HG03457 (cell line): ENCODE results near the gene PMS1.
"Not testable (repeated sequence)": the region's sequence is repeated elsewhere in the genome, so short reads cannot be mapped to it uniquely, and the experiment has no call there.

Experiments used
- ATAC-seq: cut with Tn5 transposase; IDR thresholded peaks from one replicate; pipeline ENCODE4 v1.9.1; 2021; ENCODE audit warnings: moderate number of reproducible peaks; ENCODE audit not compliant: unreplicated experiment

Gene PMS1

GRCh38 chr2:189803431-189803830 is 19.2 kb downstream of the PMS1 start:
- no peak for ATAC-seq

- ATAC-seq: no peak
Measured at GRCh38 chr2:189818249-189819038, 34.2 kb downstream of the PMS1 start.

DNA sequence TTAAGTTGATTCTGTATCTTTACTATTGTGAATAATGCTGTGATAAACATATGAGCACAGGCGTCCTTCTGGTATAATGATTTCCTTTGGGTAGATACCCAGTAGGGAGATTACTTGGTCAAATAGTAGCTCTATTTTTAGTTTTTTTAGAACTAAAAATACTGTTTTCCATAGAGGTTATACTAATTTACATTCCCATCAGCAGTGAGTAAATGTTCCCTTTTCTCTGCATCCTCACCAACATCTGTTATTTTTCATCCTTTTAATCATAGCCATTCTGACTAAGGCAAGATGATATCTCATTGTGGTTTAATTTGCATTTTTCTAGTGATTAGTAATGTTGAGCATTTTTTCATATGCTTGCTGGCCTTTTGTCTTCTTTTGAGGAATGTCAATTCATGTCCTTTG is 35.1 kb downstream of the PMS1 start:
- no peak for ATAC-seq

DNA sequence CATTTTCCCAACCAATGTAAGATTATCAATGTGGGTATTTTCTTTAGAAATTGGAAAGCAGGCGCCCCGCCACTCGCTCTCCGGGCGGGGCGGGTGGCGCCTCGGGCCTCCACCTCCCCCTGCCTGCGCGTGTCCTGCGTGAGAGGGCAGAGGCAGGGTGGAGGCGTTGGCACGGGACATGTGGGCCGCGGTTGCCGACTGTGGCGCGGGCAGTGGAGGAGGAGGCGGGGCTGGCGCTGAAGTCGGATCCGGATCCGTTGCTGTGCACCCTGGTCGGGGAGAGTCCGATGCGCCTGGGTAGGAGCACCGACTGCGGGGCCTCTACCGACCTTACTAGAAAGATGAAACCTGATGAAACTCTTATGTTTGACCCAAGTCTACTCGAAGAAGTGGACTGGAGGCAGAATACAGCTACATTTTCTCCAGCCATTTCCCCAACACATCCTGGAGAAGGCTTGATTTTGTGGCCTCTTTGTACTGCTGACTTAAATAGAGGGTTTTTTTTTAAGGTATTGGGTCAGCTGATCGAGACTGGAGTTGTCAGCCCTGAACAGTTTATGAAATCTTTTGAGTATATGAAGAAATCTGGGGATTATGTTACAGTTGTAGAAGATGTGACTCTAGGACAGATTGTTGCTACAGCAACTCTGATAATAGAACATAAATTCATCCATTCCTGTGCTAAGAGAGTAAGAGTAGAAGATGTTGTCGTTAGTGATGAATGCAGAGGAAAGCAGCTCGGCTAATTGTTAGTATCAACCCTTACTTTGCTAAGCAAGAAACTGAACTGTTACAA is 37.9 kb downstream of the PMS1 start:
- no peak for ATAC-seq

DNA sequence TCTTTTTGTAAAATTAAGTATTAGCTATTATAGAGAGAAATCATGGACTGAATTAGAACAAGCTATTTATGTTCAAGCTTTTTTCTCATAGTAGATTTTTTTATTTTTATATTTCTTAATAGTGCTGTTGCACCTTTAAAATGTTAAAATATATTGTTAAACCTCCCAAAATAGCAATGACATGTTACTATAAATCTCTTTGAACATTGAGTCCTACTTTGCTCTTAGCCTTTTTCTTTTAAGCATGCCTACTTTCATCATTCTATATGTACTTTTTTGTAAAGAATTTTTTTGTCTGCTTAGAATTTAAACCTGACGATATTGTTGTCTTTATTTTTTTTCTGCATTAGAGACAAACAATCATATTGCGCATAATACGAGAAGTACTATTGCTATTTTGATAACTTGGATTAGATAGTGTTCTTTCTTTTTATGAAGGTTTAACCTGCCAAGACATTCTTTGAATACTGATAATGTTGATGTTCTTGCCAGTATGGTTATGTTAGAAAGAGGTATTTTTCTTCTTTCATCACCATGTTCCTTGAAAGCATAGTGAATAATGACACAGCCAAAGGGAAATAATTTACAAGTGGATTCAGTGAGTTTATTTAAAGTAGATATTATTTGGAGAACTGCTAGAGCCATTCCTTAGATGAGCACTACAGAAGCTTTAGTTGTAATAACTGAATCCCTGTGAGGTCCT is 40.6 kb downstream of the PMS1 start:
- ATAC-seq: no peak

GRCh38 chr2:189826039-189826438 is 41.8 kb downstream of the PMS1 start:
- no peak for ATAC-seq

- ATAC-seq: no peak
Measured at GRCh38 chr2:189829102-189829833, 45.0 kb downstream of the PMS1 start.

- ATAC-seq: no peak
Measured at GRCh38 chr2:189830510-189830909, 46.3 kb downstream of the PMS1 start.

GRCh38 chr2:189834059-189834458 is 49.8 kb downstream of the PMS1 start:
- no peak for ATAC-seq

GRCh38 chr2:189834642-189835041 is 50.4 kb downstream of the PMS1 start:
- not testable (repeated sequence) for ATAC-seq

- no peak for ATAC-seq
Measured at GRCh38 chr2:189835855-189836558, 51.8 kb downstream of the PMS1 start.

DNA sequence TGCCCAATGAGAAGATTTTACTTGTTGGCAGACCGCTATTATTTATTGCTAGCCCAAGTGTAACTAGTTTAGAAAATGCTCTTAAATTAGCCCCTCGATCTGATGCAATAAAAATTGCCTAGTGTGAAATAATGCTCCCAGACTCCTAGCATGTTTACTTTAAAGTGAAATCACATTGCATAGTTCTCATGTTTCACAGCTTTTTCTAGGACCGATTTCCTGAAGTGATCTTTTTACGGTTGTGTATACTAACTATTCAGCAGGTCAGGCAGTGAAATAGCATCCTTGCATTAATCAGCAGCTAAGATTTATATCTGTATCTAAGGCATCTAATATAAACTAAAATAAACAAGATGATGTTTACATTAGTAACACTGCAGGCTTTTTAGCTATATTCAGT is 52.4 kb downstream of the PMS1 start:
- ATAC-seq: no peak

DNA sequence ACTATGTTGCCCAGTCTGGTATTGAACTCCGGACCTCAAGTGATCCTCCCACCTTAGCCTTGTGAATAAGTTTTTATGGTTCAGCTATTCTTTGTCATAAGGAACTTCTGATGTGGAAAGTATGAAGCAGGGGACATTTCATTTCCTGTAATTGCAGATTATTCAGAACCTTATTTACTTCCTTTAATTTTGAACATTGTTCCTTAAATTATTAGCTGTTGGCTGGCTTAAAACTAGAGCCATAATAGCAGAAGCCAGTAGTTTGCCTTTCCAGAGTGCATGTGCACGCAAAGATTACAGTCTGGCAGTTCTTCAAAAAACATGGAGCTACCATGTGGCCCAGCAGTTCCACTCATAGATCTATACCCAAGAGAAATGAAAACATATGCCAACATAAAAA is 53.1 kb downstream of the PMS1 start:
- no peak for ATAC-seq

DNA sequence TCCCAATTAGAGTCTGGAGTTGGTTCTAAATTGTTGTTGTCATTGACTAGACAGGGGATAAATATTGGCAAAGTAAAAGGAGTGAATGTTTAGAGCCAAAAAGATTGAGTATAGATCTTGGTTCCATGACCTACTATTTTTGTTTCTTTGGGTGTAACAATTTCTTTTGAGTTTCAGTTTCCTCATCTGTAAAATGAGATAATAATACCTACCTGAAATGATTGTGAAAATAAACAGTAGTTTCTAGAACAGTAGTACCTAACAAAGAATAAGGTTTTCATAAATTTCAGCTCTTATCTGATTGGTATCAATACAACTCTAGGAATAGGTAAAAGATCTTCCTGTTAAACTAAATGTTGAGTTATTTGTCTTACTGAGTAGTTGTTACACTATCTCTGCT is 56.8 kb downstream of the PMS1 start:
- no peak for ATAC-seq

- ATAC-seq: no peak
Measured at GRCh38 chr2:189848276-189848675, 64.0 kb downstream of the PMS1 start.

GRCh38 chr2:189849550-189849949 is 65.3 kb downstream of the PMS1 start:
- ATAC-seq: no peak

DNA sequence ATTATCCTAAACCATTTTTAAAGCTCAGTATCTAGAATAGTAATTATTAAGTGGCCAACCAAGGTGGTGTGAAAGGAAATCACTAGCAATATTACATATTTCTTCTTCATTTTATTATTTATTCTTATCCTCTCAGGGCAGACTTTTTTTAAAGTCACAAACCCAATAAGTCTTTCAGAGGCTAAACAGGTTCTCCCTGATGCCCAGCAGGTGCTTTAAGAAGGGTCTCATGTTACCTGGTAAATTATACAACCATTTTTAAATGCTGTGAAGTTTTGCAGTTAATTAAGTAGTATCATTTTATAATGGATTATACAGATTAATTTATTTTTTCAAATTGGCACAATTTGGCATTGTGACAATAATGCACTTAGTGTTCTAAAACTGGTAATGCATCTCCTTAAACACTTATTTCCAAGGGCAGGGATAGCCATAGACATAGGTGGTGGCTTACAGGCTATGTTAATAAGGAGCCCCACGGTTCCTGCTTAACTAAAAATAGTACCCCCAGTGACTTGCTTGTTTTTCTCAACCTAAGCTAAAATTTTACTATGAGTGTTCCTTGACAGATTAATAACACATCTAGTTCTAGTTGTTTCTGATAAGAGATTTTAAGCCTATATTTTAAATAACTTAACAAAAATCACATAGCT is 67.0 kb downstream of the PMS1 start:
- ATAC-seq: no peak

GRCh38 chr2:189854187-189854586 is 69.9 kb downstream of the PMS1 start:
- ATAC-seq: no peak

DNA sequence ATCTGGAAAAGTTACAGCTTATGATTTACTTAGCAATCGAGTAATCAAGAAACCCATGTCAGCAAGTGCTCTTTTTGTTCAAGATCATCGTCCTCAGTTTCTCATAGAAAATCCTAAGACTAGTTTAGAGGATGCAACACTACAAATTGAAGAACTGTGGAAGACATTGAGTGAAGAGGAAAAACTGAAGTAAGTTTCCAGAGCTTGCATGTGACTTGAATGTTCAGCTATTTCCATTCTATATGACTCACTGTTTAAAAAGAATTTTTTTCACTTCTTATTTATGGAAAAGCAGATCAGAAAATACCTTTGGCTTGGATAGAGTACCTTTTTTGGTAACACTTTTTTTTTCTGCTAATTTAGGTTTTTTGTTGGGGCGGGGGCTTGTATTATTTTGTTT is 70.7 kb downstream of the PMS1 start:
- ATAC-seq: no peak

DNA sequence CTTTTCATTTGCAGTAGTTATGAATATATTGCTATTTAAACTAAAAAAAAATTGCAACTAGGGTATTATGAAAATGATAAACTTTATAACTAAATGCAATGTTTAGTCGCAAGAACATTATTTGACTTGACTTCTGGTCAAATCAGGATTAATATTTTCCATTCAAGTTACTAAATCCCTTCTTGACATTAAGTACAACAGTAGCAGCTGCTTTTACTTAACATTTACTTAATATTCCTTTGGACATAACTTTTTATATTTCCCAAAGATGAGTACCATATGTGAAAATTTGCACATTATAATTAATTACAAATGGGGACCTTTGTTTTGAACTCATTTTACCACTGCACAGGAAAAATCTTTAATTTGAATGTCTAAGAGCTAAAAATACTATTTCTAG is 74.0 kb downstream of the PMS1 start:
- ATAC-seq: no peak
